ENCODE measurements around the gene FSTL5.

DNA sequence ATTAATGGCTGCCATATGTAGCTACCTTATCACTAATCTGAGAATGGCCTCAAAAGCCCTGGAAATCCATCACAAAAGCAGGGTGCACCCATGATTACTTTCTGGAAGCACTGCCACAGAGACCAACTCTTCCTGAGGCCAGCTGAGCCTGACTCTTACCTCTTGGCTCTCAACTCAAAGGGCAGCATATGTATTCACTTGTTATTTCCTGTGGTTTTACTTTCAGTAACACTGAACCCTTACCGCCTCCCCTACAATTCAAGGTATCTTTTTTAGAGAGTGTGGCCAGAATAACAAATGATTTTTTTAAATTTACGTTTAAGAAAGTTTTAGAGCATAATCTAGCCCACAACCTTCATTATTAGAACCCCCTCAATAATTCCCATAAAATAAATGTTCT lies 434.9 kb downstream of the FSTL5 start:
- TF ChIP-seq CTCF (IDR thresholded peaks at IDR 0.05) = no peak
- TF ChIP-seq POLR2A (IDR thresholded peaks at IDR 0.05) = no peak
